DMS153 treated with DMSO at 0.1 percent for 48 hours (cell line): Measurements from ENCODE around the gene EDAR.

Source experiments
- DNase-seq: peaks from one replicate; lab custom pipeline; 2025; ENCODE audit not compliant: unreplicated experiment; lab: John Stamatoyannopoulos, UW

Gene EDAR

GRCh38 chr2:108868911-108869310, 120.1 kb downstream of the EDAR start:
- no peak for DNase-seq

GRCh38 chr2:108866041-108866440, 123.0 kb downstream of the EDAR start:
- DNase-seq: no peak

- DNase-seq: no peak
Measured at GRCh38 chr2:108858894-108859293, 130.1 kb downstream of the EDAR start.

GRCh38 chr2:108855194-108855593, 133.8 kb downstream of the EDAR start:
- peak; percentile 8 for DNase-seq

GRCh38 chr2:108854484-108854883, 134.5 kb downstream of the EDAR start:
- DNase-seq: no peak

GRCh38 chr2:108853421-108853820, 135.6 kb downstream of the EDAR start:
- DNase-seq: no peak

- DNase-seq: no peak
Measured at GRCh38 chr2:108852375-108852774, 136.6 kb downstream of the EDAR start.

GRCh38 chr2:108847000-108847399, 142.0 kb downstream of the EDAR start:
- no peak for DNase-seq

GRCh38 chr2:108845923-108846322, 143.1 kb downstream of the EDAR start:
- DNase-seq: no peak
